ENCODE data around the gene CNTNAP5.

The CNTNAP5 gene

DNA sequence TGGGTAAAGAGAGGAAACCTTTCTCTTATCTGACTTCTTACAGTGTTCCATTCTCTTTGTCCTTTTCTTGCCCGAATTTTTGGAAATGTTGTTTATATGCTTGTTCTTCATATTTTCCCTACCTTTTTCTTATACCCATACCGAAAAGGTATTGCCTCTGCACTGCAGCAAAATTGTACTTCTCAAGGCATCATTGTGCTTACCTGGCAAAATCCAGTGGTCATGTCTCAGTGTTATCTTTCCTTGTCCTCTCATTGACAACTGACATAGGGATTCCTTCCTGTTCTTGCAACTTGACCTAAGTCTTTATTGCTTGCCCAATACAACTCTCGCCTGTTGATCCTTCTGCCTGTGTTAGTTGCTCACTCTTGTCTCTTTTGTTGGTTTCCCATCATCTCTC is 842.2 kb downstream of the CNTNAP5 start:
- CTCF ChIA-PET: no interaction called here
- DNase-seq (ENCODE audit: low spot score): no peak
- no peak overlapping the region for H3K27ac ChIP-seq
- POLR2A ChIA-PET (ENCODE audit: low non-redundant PET): no interaction called here
- TF ChIP-seq, protein P1, sequence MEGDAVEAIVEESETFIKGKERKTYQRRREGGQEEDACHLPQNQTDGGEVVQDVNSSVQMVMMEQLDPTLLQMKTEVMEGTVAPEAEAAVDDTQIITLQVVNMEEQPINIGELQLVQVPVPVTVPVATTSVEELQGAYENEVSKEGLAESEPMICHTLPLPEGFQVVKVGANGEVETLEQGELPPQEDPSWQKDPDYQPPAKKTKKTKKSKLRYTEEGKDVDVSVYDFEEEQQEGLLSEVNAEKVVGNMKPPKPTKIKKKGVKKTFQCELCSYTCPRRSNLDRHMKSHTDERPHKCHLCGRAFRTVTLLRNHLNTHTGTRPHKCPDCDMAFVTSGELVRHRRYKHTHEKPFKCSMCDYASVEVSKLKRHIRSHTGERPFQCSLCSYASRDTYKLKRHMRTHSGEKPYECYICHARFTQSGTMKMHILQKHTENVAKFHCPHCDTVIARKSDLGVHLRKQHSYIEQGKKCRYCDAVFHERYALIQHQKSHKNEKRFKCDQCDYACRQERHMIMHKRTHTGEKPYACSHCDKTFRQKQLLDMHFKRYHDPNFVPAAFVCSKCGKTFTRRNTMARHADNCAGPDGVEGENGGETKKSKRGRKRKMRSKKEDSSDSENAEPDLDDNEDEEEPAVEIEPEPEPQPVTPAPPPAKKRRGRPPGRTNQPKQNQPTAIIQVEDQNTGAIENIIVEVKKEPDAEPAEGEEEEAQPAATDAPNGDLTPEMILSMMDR (conservative IDR thresholded peaks at IDR 0.05; ENCODE audit: low read depth): no peak

DNA sequence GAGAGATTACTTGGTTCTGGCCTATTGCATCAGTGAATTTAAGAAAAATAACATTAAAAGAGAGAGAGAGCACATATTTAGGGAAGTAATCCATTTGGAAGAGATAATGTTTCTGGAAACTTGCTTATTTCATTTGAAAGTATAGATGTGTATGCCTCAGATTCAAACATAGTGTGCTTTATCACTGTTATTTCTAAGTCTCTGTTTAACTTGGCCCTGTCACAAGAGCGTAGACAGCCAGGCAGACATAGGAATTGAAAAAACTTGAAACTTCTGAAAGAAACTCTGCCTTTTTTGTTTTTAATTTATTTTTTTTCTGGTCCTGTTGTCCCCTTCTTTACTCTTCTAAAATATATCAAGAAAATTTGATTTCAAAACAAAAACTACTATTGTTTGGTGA is 849.1 kb downstream of the CNTNAP5 start:
- POLR2A ChIA-PET (ENCODE audit: low non-redundant PET): no interaction called here
- no peak for DNase-seq (ENCODE audit: low spot score)
- CTCF ChIA-PET: no interaction called here
- TF ChIP-seq, protein P1 (conservative IDR thresholded peaks at IDR 0.05; ENCODE audit: low read depth): no peak
- no peak overlapping the region for H3K27ac ChIP-seq

DNA sequence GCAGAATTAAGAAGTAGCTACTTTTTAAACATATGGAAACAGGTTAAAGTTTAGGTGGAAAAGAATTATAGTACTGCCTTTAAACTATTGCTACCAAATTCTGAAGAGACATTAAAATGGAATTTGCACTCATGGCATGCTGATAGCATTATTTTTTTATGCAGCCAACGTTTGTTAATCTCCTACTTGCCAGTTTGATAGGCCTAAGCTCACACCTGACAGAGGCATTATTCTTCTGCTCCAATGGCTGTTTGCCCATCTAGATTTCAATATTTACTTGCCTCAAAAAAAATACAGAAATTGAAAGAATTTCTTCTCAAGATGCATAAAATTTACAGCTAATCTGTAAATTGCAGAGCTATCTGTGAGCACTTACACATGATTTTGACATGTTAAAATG is 849.6 kb downstream of the CNTNAP5 start:
- POLR2A ChIA-PET (ENCODE audit: low non-redundant PET): no interaction called here
- CTCF ChIA-PET: no interaction called here
- TF ChIP-seq, protein P1 (conservative IDR thresholded peaks at IDR 0.05; ENCODE audit: low read depth): no peak
- no peak for DNase-seq (ENCODE audit: low spot score)
- H3K27ac ChIP-seq: no peak overlapping the region

DNA sequence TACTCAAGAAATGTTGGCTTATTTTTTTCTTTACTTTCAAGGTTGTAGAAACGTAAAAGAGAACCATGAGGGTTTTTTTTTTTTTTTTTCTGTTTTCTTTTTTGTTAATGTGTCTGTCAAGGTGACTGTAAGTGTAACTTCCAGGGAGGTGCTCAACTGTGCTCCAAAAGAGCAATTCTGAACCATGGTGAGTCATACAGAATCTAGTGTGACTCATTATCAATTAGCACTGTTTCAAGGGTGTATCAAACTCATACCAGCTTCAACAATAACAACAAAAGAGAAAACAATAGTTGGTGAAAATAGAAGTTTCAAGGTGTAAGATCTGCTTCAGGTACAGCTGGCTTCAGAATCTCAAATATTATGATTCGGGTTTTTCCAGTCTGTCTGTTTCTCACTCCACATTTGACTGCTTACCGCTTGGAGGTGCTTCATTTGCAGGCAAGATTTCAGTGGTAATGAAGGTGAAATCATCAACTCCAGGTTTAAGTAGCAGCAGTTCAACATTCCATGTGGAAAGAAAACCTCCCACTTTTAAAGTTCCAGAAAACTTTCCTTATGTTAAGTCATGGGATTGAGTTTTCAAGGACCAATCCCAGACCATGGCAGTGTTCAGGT is 850.6 kb downstream of the CNTNAP5 start:
- POLR2A ChIA-PET (ENCODE audit: low non-redundant PET): no interaction called here
- no peak overlapping the region for H3K27ac ChIP-seq
- TF ChIP-seq, protein P1 (conservative IDR thresholded peaks at IDR 0.05; ENCODE audit: low read depth): no peak
- DNase-seq (ENCODE audit: low spot score): peak; percentile 25
- CTCF ChIA-PET: no interaction called here

DNA sequence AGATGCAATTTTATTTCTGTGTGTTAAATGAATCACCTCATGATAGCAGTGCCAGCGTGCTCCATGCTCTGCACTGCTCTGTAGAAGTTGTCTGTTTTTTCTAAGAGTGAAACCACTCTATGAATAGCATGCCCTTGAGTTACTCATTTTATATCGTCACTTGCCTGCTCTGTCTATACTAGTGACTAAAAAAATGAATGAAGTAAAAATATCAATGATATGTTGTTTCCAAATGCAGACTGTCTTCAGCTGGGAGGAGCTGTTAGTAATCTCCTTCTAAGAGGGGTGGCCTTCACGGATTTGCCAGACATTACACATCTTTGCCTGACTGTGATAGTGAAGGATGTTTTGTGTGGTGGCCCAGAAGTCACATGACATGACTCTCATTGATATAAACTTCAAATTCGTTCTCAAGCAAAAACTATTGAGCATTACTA is 852.1 kb downstream of the CNTNAP5 start:
- DNase-seq (ENCODE audit: low spot score): no peak
- no peak overlapping the region for H3K27ac ChIP-seq
- TF ChIP-seq, protein P1 (conservative IDR thresholded peaks at IDR 0.05; ENCODE audit: low read depth): no peak
- ChIA-PET CTCF (no interaction called here), POLR2A (ENCODE audit: low non-redundant PET) (no interaction called here)

DNA sequence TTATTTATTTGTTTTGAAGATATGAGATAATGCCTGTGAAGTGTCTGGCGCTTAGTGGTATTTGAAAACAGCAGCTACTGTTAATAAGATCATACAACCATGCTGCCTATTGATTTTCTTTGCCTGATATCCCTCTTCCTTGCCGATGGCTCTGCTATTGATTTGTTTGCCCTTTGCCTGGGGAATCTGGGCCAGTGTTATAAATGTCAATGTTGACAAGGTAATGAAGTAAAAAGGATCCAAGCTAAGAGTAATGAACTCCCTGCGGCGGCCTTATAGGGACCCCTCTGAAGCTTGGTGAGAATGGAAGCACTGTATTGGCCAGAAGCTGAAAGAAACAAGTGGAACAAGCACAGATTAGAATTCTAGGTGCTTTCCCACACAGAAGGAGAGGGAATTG is 854.6 kb downstream of the CNTNAP5 start:
- CTCF ChIA-PET: interaction anchor here (0.8 kb wide), 1 partner anchor 44 kb away, joined by 3 read pairs; no protein-coding TSS in a partner anchor
- no peak for DNase-seq (ENCODE audit: low spot score)
- no peak overlapping the region for H3K27ac ChIP-seq
- TF ChIP-seq, protein P1 (conservative IDR thresholded peaks at IDR 0.05; ENCODE audit: low read depth): no peak
- POLR2A ChIA-PET (ENCODE audit: low non-redundant PET): no interaction called here
